ENCODE measurements around the gene NADSYN1. TPM values are rescaled to one million over a fixed set of nuclear protein-coding genes. Genes with fewer than 3 reads are reported as not detected.
"Not testable (repeated sequence)": the region's sequence is repeated elsewhere in the genome, so short reads cannot be mapped to it uniquely, and the experiment has no call there.

Gene NADSYN1
- 78.4 TPM for polyA plus RNA-seq (ENCODE audit: insufficient read length)
- long read RNA-seq, donor 1, transcript NADSYN1-201 (21 exons, 2,773 nt): major isoform, 12 of 16 reads
- long read RNA-seq, donor 1, partial matches to known transcripts: 0 of 16 reads
- long read RNA-seq, donor 1, other reads (novel, unspliced or antisense): 0 of 16 reads
- long read RNA-seq, donor 2, partial matches to known transcripts: 0 of 9 reads
- long read RNA-seq, donor 2, other reads (novel, unspliced or antisense): 0 of 9 reads
- long read RNA-seq, donor 3, partial matches to known transcripts: 0 of 6 reads
- long read RNA-seq, donor 3, other reads (novel, unspliced or antisense): 0 of 6 reads
- long read RNA-seq, donor 4, partial matches to known transcripts: 0 of 3 reads
- long read RNA-seq, donor 4, other reads (novel, unspliced or antisense): 0 of 3 reads
- long read RNA-seq, donor 5, transcript NADSYN1-201 (21 exons, 2,773 nt): major isoform, 8 of 17 reads
- long read RNA-seq, donor 5, partial matches to known transcripts: 0 of 17 reads
- long read RNA-seq, donor 5, other reads (novel, unspliced or antisense): 0 of 17 reads
- long read RNA-seq, donor 6, partial matches to known transcripts: 0 of 5 reads
- long read RNA-seq, donor 6, other reads (novel, unspliced or antisense): 0 of 5 reads
- long read RNA-seq, donor 7, transcript NADSYN1-223 (1 exons, 2,011 nt): minor isoform, 5 of 17 reads
- long read RNA-seq, donor 7, transcript NADSYN1-201 (21 exons, 2,773 nt): major isoform, 7 of 17 reads
- long read RNA-seq, donor 7, partial matches to known transcripts: 0 of 17 reads
- long read RNA-seq, donor 7, other reads (novel, unspliced or antisense): 0 of 17 reads
- long read RNA-seq, donor 8, partial matches to known transcripts: 0 of 7 reads
- long read RNA-seq, donor 8, other reads (novel, unspliced or antisense): 0 of 7 reads

- DNase-seq: peak; percentile 93
These were observed at the start of gene NADSYN1 for GRCh38 chr11:71453037-71453917. Gene NADSYN1, plus strand, starts transcription at chr11:71453203. Its CDS starts 94 bp downstream, at chr11:71453297.

GRCh38 chr11:71404209-71404608 lies 48.8 kb upstream of the NADSYN1 start:
- DNase-seq: no peak

GRCh38 chr11:71406681-71407080 lies 46.3 kb upstream of the NADSYN1 start:
- DNase-seq: no peak

- no peak for DNase-seq
These were observed 45.6 kb upstream of the NADSYN1 start for GRCh38 chr11:71407356-71407755.

- no peak for DNase-seq
These were observed 44.2 kb upstream of the NADSYN1 start for GRCh38 chr11:71408826-71409225.

- DNase-seq: no peak
These were observed 42.5 kb upstream of the NADSYN1 start for GRCh38 chr11:71410363-71410966.

- no peak for DNase-seq
These were observed 38.4 kb upstream of the NADSYN1 start for GRCh38 chr11:71414645-71415044.

GRCh38 chr11:71418643-71419042 lies 34.4 kb upstream of the NADSYN1 start:
- peak; percentile 7 for DNase-seq

GRCh38 chr11:71420455-71421241 lies 32.4 kb upstream of the NADSYN1 start:
- DNase-seq: peak; percentile 24

GRCh38 chr11:71421392-71421950 lies 31.5 kb upstream of the NADSYN1 start:
- DNase-seq: no peak

- not testable (repeated sequence) for DNase-seq
These were observed 30.7 kb upstream of the NADSYN1 start for GRCh38 chr11:71422318-71422717.

- no peak for DNase-seq
These were observed 29.7 kb upstream of the NADSYN1 start for GRCh38 chr11:71423181-71423790.

GRCh38 chr11:71425409-71425808 lies 27.6 kb upstream of the NADSYN1 start:
- no peak for DNase-seq

GRCh38 chr11:71425860-71426259 lies 27.1 kb upstream of the NADSYN1 start:
- DNase-seq: no peak

GRCh38 chr11:71426413-71426812 lies 26.6 kb upstream of the NADSYN1 start:
- DNase-seq: no peak

- no peak for DNase-seq
These were observed 24.1 kb upstream of the NADSYN1 start for GRCh38 chr11:71428861-71429435.

GRCh38 chr11:71429701-71430100 lies 23.3 kb upstream of the NADSYN1 start:
- DNase-seq: no peak

GRCh38 chr11:71430166-71430565 lies 22.8 kb upstream of the NADSYN1 start:
- DNase-seq: no peak

GRCh38 chr11:71431271-71431670 lies 21.7 kb upstream of the NADSYN1 start:
- DNase-seq: no peak
